Measurements from ENCODE around the gene C2orf74. TPM values are rescaled to one million over a fixed set of nuclear protein-coding genes. Genes with fewer than 3 reads are reported as not detected.
"Not testable (repeated sequence)": the region's sequence is repeated elsewhere in the genome, so short reads cannot be mapped to it uniquely, and the experiment has no call there.

C2orf74 gene
- total RNA-seq, 2 experiments from 2014 or later: 12.6 to 12.7 TPM

GRCh38 chr2:61187085-61187484, 25.1 kb downstream of the C2orf74 start:
- H3K4me3 Mint-ChIP-seq: no peak overlapping the region
- no peaks in the 10 kb centered on the region for H3K27me3 Mint-ChIP-seq (ENCODE audit: low read depth)
- no peaks in the 10 kb centered on the region for H3K9me3 Mint-ChIP-seq
- no peak for DNase-seq
- peaks cover 63% of the 10 kb centered on the region for H3K36me3 Mint-ChIP-seq (ENCODE audit: low read depth)
- peaks cover 44% of the 10 kb centered on the region for H3K4me1 Mint-ChIP-seq (ENCODE audit: low read depth)
- H3K27ac Mint-ChIP-seq: peak overlapping the region; percentile 33
- CTCF ChIA-PET: no interaction called here
- intact Hi-C loops (cut with micrococcal nuclease): no loop called here

DNA sequence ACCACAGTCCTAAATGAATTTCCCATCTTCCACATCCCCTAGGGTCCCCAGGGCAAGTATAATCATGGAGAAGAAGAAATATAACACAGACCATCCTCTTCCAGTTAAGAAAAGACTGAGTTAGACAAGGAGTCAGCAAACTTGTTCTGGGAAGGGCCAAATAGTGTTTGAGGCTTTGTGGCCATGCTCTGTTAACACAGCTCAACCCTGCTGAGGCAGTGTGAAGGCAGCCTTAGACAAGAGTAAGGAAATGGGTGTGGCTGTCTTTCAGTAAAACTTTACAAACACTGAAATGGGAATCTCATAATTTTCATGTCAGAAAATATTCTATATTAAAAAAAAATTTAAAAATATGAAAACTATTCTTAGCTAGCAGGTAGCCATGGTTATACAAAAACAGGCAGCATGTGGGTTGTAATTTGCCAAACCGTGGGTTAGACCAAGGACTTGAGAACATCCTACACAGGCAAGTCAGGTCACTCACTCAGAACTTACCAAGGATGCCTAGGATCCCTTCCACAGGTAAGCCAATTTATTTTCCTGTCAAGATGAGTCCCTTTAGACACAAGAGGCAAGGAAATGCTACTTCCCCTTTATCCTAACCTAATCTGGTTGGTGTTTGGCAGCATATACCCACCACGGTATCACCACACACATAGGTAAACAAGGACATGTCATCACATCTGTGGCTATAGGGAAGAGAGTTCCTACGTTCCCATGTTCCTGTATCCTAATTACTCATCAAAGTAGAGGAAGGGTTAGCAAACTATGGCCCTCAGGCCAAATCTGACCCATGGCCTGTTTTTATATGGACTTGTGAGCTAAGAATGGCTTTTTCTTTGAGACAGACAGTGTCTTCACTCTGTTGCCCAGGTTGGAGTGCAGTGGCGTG, 31.9 kb downstream of the C2orf74 start:
- DNase-seq: no peak
- no peaks in the 10 kb centered on the region for H3K9me3 Mint-ChIP-seq
- H3K27me3 Mint-ChIP-seq (ENCODE audit: low read depth): no peaks in the 10 kb centered on the region
- intact Hi-C loops (cut with micrococcal nuclease): no loop called here
- H3K27ac Mint-ChIP-seq: peak overlapping the region; percentile 61
- peaks cover 26% of the 10 kb centered on the region for H3K4me1 Mint-ChIP-seq (ENCODE audit: low read depth)
- peaks cover 18% of the 10 kb centered on the region for H3K36me3 Mint-ChIP-seq (ENCODE audit: low read depth)
- no peak overlapping the region for H3K4me3 Mint-ChIP-seq
- CTCF ChIA-PET: interaction anchor here (1.2 kb wide), 1 partner anchor 16 kb away, joined by 5 read pairs; no protein-coding TSS in a partner anchor

DNA sequence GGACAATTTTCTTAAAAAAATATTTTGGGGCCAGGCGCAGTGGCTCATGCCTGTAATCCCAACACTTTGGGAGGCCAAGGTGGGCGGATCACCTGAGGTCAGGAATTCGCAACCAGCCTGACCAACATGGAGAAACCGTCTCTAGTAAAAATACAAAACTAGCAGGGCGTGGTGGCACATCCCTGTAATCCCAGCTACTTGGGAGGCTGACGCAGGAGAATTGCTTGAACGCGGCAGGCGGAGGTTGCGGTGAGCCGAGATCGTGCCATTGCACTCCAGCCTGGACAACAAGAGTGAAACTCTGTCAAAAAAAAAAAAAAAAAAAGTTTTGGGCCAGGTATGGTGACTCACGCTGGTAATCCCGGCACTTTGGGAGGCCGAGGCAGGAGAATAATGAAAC, 32.7 kb downstream of the C2orf74 start:
- H3K4me3 Mint-ChIP-seq; H3K27me3 Mint-ChIP-seq (ENCODE audit: low read depth); H3K27ac Mint-ChIP-seq; H3K9me3 Mint-ChIP-seq; intact Hi-C loops (cut with micrococcal nuclease); DNase-seq: not testable (repeated sequence)
- CTCF ChIA-PET: interaction anchor here (1.2 kb wide), 1 partner anchor 17 kb away, joined by 5 read pairs; no protein-coding TSS in a partner anchor
- peaks cover 14% of the 10 kb centered on the region for H3K36me3 Mint-ChIP-seq (ENCODE audit: low read depth)
- H3K4me1 Mint-ChIP-seq (ENCODE audit: low read depth): peaks cover 26% of the 10 kb centered on the region

GRCh38 chr2:61196671-61197070, 34.7 kb downstream of the C2orf74 start:
- no peaks in the 10 kb centered on the region for H3K9me3 Mint-ChIP-seq
- peaks cover 13% of the 10 kb centered on the region for H3K36me3 Mint-ChIP-seq (ENCODE audit: low read depth)
- H3K4me3 Mint-ChIP-seq: no peak overlapping the region
- no peaks in the 10 kb centered on the region for H3K27me3 Mint-ChIP-seq (ENCODE audit: low read depth)
- CTCF ChIA-PET: interaction anchor here (1.0 kb wide), 1 partner anchor 13 kb away, joined by 3 read pairs; no protein-coding TSS in a partner anchor
- DNase-seq: no peak
- H3K27ac Mint-ChIP-seq: no peak overlapping the region
- intact Hi-C loops (cut with micrococcal nuclease): no loop called here
- H3K4me1 Mint-ChIP-seq (ENCODE audit: low read depth): peaks cover 13% of the 10 kb centered on the region

- H3K9me3 Mint-ChIP-seq: no peaks in the 10 kb centered on the region
- H3K27ac Mint-ChIP-seq: no peak overlapping the region
- no peaks in the 10 kb centered on the region for H3K27me3 Mint-ChIP-seq (ENCODE audit: low read depth)
- intact Hi-C loops (cut with micrococcal nuclease): no loop called here
- DNase-seq: no peak
- peaks cover 2% of the 10 kb centered on the region for H3K4me1 Mint-ChIP-seq (ENCODE audit: low read depth)
- CTCF ChIA-PET: no interaction called here
- peaks cover 19% of the 10 kb centered on the region for H3K36me3 Mint-ChIP-seq (ENCODE audit: low read depth)
- H3K4me3 Mint-ChIP-seq: no peak overlapping the region
These were observed 43.1 kb downstream of the C2orf74 start for GRCh38 chr2:61205132-61205531.

DNA sequence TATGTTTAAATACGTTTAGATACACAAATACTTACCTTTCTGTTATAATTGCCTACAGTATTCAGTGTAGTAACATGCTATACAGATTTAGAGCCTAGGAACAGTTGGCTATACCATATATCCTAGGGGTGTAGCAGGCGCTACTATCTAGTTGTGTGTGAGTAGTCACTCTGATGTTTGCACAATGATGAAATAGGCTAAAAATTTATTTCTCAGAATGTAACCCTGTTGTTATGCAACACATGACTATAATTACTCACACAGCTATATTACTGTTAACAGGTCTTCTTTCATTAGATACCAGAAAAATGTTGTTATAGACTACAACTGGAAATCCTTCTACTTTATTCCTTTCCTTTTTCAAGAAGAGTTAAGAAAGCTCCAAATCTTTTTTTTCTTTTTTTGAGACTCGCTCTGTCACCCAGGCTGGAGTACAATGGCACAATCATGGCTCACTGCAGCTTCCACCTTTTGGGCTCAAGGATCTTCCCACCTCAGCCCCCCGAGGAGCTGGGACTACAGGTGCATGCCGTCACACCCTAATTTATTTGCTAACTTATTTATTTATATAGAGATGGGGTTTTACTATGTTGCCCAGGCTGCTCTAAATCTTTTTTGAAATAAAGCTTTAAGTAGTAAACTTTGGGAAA, 48.5 kb downstream of the C2orf74 start:
- H3K27me3 Mint-ChIP-seq (ENCODE audit: low read depth): no peaks in the 10 kb centered on the region
- no peaks in the 10 kb centered on the region for H3K9me3 Mint-ChIP-seq
- CTCF ChIA-PET: interaction anchor here (1.0 kb wide), 1 partner anchor 8 kb away, joined by 3 read pairs; no protein-coding TSS in a partner anchor
- peaks cover 7% of the 10 kb centered on the region for H3K36me3 Mint-ChIP-seq (ENCODE audit: low read depth)
- intact Hi-C loops (cut with micrococcal nuclease): no loop called here
- H3K4me3 Mint-ChIP-seq: no peak overlapping the region
- DNase-seq: no peak
- peak overlapping the region; percentile 53 for H3K27ac Mint-ChIP-seq
- H3K4me1 Mint-ChIP-seq (ENCODE audit: low read depth): peaks cover 2% of the 10 kb centered on the region

DNA sequence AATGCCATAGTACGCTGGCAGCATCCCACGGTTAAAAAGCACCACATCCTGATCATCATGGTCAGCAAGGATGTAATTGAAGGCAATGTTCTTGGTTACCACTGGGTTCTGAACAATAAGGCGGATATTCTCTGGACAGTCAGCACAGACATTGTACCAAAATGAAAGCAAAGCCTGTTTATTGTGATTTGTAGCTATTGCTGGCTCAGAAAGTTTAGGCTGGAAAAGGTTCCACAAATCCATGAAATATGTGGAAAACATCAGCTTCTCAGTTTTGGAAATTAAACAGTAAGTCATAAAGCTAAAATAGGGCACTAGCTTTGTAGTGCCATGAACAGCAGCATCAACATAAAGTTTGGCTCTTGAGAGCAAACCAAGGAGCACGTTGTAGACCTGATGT, 52.2 kb downstream of the C2orf74 start:
- H3K4me3 Mint-ChIP-seq: no peak overlapping the region
- peaks cover 12% of the 10 kb centered on the region for H3K36me3 Mint-ChIP-seq (ENCODE audit: low read depth)
- intact Hi-C loops (cut with micrococcal nuclease): no loop called here
- H3K27ac Mint-ChIP-seq: no peak overlapping the region
- no peaks in the 10 kb centered on the region for H3K27me3 Mint-ChIP-seq (ENCODE audit: low read depth)
- DNase-seq: no peak
- CTCF ChIA-PET: no interaction called here
- no peaks in the 10 kb centered on the region for H3K4me1 Mint-ChIP-seq (ENCODE audit: low read depth)
- H3K9me3 Mint-ChIP-seq: no peaks in the 10 kb centered on the region

Other genes with a start within 250 kb of the C2orf74 start
- gene PEX13, start 144.5 kb upstream of the C2orf74 start, total RNA-seq: 10 to 100 TPM; 16.0 to 17.1 TPM
- 1 to 10 TPM; 6.0 to 6.5 TPM for gene PUS10, start 143.9 kb upstream of the C2orf74 start, total RNA-seq
- 1 to 10 TPM; 1.9 to 2.1 TPM for gene SANBR, start 96.3 kb upstream of the C2orf74 start, total RNA-seq